Neural progenitor cell (in vitro differentiated cells): ENCODE measurements around the gene MGST2. TPM values are rescaled to one million over a fixed set of nuclear protein-coding genes. Genes with fewer than 3 reads are reported as not detected.

Source experiments
- DNase-seq: peaks from one replicate; pipeline ENCODE4 v3.0.0-alpha.2; 2016; ENCODE audit warnings: low spot score
- H2AFZ ChIP-seq: fragments of 200-600 bp; sonication (generic); replicated peaks from 2 replicates; pipeline ENCODE4 v1.6.1; 2016; ENCODE audit warnings: antibody characterized with exemption
- H3F3A ChIP-seq: fragments of 200-600 bp; sonication (generic); 2 replicates; pipeline ENCODE4 v1.6.1; 2016; ENCODE audit warnings: antibody characterized with exemption, low read depth
- H3K27ac ChIP-seq: fragments of 200-600 bp; sonication (generic); 2 replicates; pipeline ENCODE4 v1.5.1; 2016; ENCODE audit warnings: mild to moderate bottlenecking
- H3K27me3 ChIP-seq: fragments of 200-600 bp; sonication (generic); 2 replicates; pipeline ENCODE4 v1.6.1; 2016; ENCODE audit warnings: mild to moderate bottlenecking, moderate library complexity
- H3K36me3 ChIP-seq: fragments of 200-600 bp; sonication (generic); 2 replicates; pipeline ENCODE4 v1.5.1; 2016
- H3K4me1 ChIP-seq: fragments of 200-600 bp; sonication (generic); 2 replicates; pipeline ENCODE4 v1.6.1; 2016; ENCODE audit warnings: mixed run types
- H3K4me2 ChIP-seq: fragments of 200-600 bp; sonication (generic); 2 replicates; pipeline ENCODE4 v1.6.1; 2016
- H3K4me3 ChIP-seq: fragments of 200-600 bp; sonication (generic); 2 replicates; pipeline ENCODE4 v1.5.1; 2016
- H3K79me2 ChIP-seq: fragments of 200-600 bp; sonication (generic); 2 replicates; pipeline ENCODE4 v1.6.1; 2016; ENCODE audit warnings: low read depth
- H3K9ac ChIP-seq: fragments of 200-600 bp; sonication (generic); 2 replicates; pipeline ENCODE4 v1.6.1; 2016
- H3K9me3 ChIP-seq: fragments of 200-600 bp; sonication (generic); 2 replicates; pipeline ENCODE4 v1.5.1; 2016; ENCODE audit warnings: low read depth
- H4K20me1 ChIP-seq: fragments of 200-600 bp; sonication (generic); 2 replicates; pipeline ENCODE4 v1.6.1; 2016; ENCODE audit warnings: low read depth
- H3K27ac Mint-ChIP-seq: 3 replicates; pipeline ENCODE4 v1.8.0; 2021; ENCODE audit warnings: mixed read lengths
- H3K27me3 Mint-ChIP-seq: 2 replicates; pipeline ENCODE4 v1.8.0; 2022; ENCODE audit warnings: low read depth, mild to moderate bottlenecking, inconsistent platforms, moderate library complexity, mixed read lengths; ENCODE audit not compliant: insufficient read depth
- H3K36me3 Mint-ChIP-seq: 3 replicates; pipeline ENCODE4 v1.8.0; 2021; ENCODE audit warnings: mixed read lengths
- H3K4me1 Mint-ChIP-seq: 3 replicates; pipeline ENCODE4 v1.8.0; 2021; ENCODE audit warnings: mixed read lengths
- H3K4me3 Mint-ChIP-seq: 3 replicates; pipeline ENCODE4 v1.8.0; 2021; ENCODE audit warnings: mild to moderate bottlenecking, moderate library complexity, mixed read lengths
- H3K9me3 Mint-ChIP-seq: 3 replicates; pipeline ENCODE4 v1.8.0; 2020; ENCODE audit warnings: mixed read lengths
- EZH2 ChIP-seq: fragments of 200-600 bp; sonication (generic); IDR thresholded peaks from 2 replicates; pipeline ENCODE4 v1.6.1; 2017; ENCODE audit warnings: antibody characterized with exemption, mild to moderate bottlenecking, moderate library complexity
- EZH2phosphoT487 ChIP-seq: fragments of 200-600 bp; sonication (generic); IDR thresholded peaks from 2 replicates; pipeline ENCODE4 v1.6.1; 2017; ENCODE audit warnings: antibody characterized with exemption
- total RNA-seq: library from RNA; depleted of rRNA; stranded (reverse); fragments of >200 nt; gene quantifications from 2 replicates; pipeline ENCODE4 v1.2.3, GENCODE V29; 2015; ENCODE audit warnings: low replicate concordance
- TF ChIP-seq, protein P1 (sequence below): fragments of 200-600 bp; sonication (generic); IDR thresholded peaks from 2 replicates; pipeline ENCODE4 v1.5.1; 2017; ENCODE audit warnings: antibody characterized with exemption, mild to moderate bottlenecking

The MGST2 gene
- total RNA-seq, 1 donor from 2014 or later = 4.4 TPM

DNA sequence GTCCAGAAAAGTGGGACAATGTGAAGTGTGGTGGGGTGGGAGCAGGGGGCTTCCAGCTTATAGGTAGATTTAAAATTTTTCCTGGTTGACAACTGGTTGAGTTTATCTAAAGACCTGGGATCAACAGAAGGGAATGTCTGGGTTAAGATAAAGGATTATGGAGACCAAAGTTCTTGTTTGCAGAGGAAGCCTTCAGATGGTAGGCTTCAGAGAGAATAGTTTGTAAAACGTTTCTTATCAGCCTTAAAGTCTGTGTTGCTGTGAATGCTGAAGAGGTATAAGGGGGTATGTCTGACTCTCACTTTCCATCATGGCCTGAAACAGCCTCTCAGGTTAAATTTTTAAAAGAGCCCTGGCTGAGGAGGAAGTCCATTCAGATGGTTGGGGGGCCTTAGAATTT, 20.5 kb downstream of the MGST2 start:
- H3K9me3 Mint-ChIP-seq = peaks cover 20% of the 10 kb centered on the region
- H3K4me1 ChIP-seq = no peaks in the 10 kb centered on the region
- TF ChIP-seq EZH2phosphoT487 (no peak), EZH2 (no peak)
- TF ChIP-seq, protein P1, sequence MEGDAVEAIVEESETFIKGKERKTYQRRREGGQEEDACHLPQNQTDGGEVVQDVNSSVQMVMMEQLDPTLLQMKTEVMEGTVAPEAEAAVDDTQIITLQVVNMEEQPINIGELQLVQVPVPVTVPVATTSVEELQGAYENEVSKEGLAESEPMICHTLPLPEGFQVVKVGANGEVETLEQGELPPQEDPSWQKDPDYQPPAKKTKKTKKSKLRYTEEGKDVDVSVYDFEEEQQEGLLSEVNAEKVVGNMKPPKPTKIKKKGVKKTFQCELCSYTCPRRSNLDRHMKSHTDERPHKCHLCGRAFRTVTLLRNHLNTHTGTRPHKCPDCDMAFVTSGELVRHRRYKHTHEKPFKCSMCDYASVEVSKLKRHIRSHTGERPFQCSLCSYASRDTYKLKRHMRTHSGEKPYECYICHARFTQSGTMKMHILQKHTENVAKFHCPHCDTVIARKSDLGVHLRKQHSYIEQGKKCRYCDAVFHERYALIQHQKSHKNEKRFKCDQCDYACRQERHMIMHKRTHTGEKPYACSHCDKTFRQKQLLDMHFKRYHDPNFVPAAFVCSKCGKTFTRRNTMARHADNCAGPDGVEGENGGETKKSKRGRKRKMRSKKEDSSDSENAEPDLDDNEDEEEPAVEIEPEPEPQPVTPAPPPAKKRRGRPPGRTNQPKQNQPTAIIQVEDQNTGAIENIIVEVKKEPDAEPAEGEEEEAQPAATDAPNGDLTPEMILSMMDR = no peak
- no peaks in the 10 kb centered on the region for H3F3A ChIP-seq
- H3K79me2 ChIP-seq = no peaks in the 10 kb centered on the region
- no peak overlapping the region for H3K4me3 Mint-ChIP-seq
- peaks cover 12% of the 10 kb centered on the region for H3K27me3 Mint-ChIP-seq
- H4K20me1 ChIP-seq = no peaks in the 10 kb centered on the region
- no peak for DNase-seq
- H3K9me3 ChIP-seq = no peaks in the 10 kb centered on the region
- no peaks in the 10 kb centered on the region for H3K36me3 ChIP-seq
- no peak overlapping the region for H3K4me2 ChIP-seq
- H3K4me3 ChIP-seq = no peak overlapping the region
- H3K27me3 ChIP-seq = no peaks in the 10 kb centered on the region
- no peak overlapping the region for H3K27ac Mint-ChIP-seq
- H3K9ac ChIP-seq = no peak overlapping the region
- H2AFZ ChIP-seq = no peak overlapping the region
- H3K36me3 Mint-ChIP-seq = peaks cover 28% of the 10 kb centered on the region
- H3K4me1 Mint-ChIP-seq = peaks cover 21% of the 10 kb centered on the region
- H3K27ac ChIP-seq = no peak overlapping the region

GRCh38 chr4:139686988-139687387, 21.4 kb downstream of the MGST2 start:
- Histone ChIP-seq H3K27me3 (no peaks in the 10 kb centered on the region), H2AFZ (no peak overlapping the region), H3K4me1 (no peaks in the 10 kb centered on the region), H4K20me1 (no peaks in the 10 kb centered on the region), H3K4me3 (no peak overlapping the region), H3F3A (no peaks in the 10 kb centered on the region), H3K36me3 (no peaks in the 10 kb centered on the region), H3K9me3 (no peaks in the 10 kb centered on the region), H3K4me2 (no peak overlapping the region), H3K9ac (no peak overlapping the region), H3K27ac (no peak overlapping the region), H3K79me2 (no peaks in the 10 kb centered on the region)
- Mint-ChIP-seq H3K27me3 (peaks cover 16% of the 10 kb centered on the region), H3K36me3 (peaks cover 26% of the 10 kb centered on the region), H3K27ac (no peak overlapping the region), H3K9me3 (peaks cover 20% of the 10 kb centered on the region), H3K4me3 (no peak overlapping the region), H3K4me1 (peaks cover 22% of the 10 kb centered on the region)
- TF ChIP-seq EZH2 (no peak), EZH2phosphoT487 (no peak)
- TF ChIP-seq, protein P1 = no peak
- DNase-seq = no peak

DNA sequence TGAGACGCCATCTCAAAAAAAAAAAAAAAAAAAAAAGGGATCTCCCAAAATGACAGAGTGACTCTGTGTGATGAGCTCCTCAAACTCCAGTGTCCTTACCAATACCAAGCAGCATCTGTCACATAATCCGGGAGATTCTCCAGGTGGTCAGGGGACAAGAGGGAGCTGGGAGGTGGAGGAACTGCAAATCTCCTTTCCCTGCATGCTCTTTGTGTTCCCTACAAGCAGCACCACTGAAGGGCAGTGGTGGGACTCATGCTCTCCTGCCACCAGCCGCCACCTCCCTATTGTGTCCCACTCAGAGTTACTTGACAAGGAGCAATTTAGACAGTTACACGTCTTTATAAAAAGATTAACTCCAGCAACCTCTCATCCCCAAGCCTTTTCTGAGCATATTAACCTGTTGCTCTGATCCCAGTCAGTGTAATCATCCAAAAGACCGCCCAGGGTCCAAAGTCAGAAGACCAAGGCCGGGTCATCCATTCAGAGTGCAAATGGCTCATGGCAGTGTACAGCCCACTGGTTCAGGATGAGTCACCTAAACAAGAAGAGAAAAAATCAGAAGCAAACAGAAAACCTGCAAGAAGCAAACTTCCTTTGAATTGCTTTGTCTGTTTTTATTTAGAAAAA, 23.6 kb downstream of the MGST2 start:
- peaks cover 17% of the 10 kb centered on the region for H3K36me3 Mint-ChIP-seq
- peaks cover 13% of the 10 kb centered on the region for H3K4me1 Mint-ChIP-seq
- H3K27me3 Mint-ChIP-seq = peaks cover 19% of the 10 kb centered on the region
- no peak overlapping the region for H3K4me3 Mint-ChIP-seq
- Histone ChIP-seq H3K4me2 (no peak overlapping the region), H3K79me2 (no peaks in the 10 kb centered on the region), H3K36me3 (no peaks in the 10 kb centered on the region), H3K27ac (no peak overlapping the region), H3K4me1 (no peaks in the 10 kb centered on the region), H3K27me3 (no peaks in the 10 kb centered on the region), H3K9ac (no peak overlapping the region), H4K20me1 (no peaks in the 10 kb centered on the region), H3F3A (no peaks in the 10 kb centered on the region), H2AFZ (no peak overlapping the region), H3K4me3 (no peak overlapping the region), H3K9me3 (no peaks in the 10 kb centered on the region)
- TF ChIP-seq EZH2 (no peak), EZH2phosphoT487 (no peak)
- TF ChIP-seq, protein P1 = no peak
- H3K27ac Mint-ChIP-seq = peak overlapping the region; percentile 46
- no peak for DNase-seq
- peaks cover 11% of the 10 kb centered on the region for H3K9me3 Mint-ChIP-seq
